Activated naive CD8-positive, alpha-beta T cell treated with anti-CD3 and anti-CD28 coated beads for 36 hours (primary cell): Measurements from ENCODE around the gene OTULIN. TPM values are rescaled to one million over a fixed set of nuclear protein-coding genes. Genes with fewer than 3 reads are reported as not detected.

Experiments
- DNase-seq: peaks from one replicate; pipeline ENCODE4 v3.0.0; 2021
- H3K27ac Mint-ChIP-seq: one replicate; pipeline ENCODE4 v1.8.0; 2022; ENCODE audit warnings: mild to moderate bottlenecking, moderate library complexity, mixed read lengths
- H3K27me3 Mint-ChIP-seq: one replicate; pipeline ENCODE4 v1.8.0; 2022; ENCODE audit warnings: mild to moderate bottlenecking, mixed read lengths
- H3K36me3 Mint-ChIP-seq: one replicate; pipeline ENCODE4 v1.8.0; 2021; ENCODE audit warnings: mild to moderate bottlenecking, mixed read lengths
- H3K4me1 Mint-ChIP-seq: one replicate; pipeline ENCODE4 v1.8.0; 2021; ENCODE audit warnings: mixed read lengths
- H3K4me3 Mint-ChIP-seq: one replicate; pipeline ENCODE4 v1.8.0; 2022; ENCODE audit warnings: mild to moderate bottlenecking, moderate library complexity, mixed read lengths
- H3K9me3 Mint-ChIP-seq: one replicate; pipeline ENCODE4 v1.8.0; 2022; ENCODE audit warnings: mixed read lengths
- total RNA-seq, 2 experiments: library from RNA; stranded (reverse); gene quantifications; one replicate each; pipeline ENCODE4 v1.2.3, GENCODE V29; 2021

The OTULIN gene
- total RNA-seq, 2 experiments from 2014 or later: 68.9 TPM

DNA sequence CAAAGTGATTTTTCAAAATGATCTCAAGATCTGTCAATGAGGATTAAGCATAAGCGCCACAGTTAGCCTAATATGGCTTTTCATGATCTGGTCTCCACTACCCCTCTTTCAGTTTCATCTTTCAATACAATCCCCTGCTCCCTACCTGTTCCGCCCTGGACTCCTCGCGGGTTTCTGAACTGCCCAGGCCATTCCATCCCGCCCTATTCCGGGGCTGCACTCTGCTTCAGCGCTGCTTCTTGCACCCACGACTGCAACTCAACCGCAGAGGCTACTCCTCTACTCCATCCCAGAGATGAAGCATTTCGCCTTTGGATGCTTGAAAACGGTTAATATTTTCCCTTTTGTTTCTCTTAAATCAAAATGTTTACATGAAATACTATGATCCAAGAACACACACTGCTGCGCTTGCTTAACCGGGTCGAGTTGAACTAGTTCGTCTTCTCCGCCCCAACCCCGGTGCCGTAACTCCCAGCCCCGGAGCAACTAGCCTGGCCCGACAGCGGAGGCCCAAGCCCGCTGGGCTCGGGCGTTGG, 716 bp upstream of the OTULIN start:
- Mint-ChIP-seq H3K4me1 (peaks cover 61% of the 10 kb centered on the region), H3K27ac (peak overlapping the region; percentile 95), H3K9me3 (peaks cover 6% of the 10 kb centered on the region), H3K36me3 (peaks cover 69% of the 10 kb centered on the region), H3K4me3 (peak overlapping the region; percentile 95), H3K27me3 (no peaks in the 10 kb centered on the region)
- DNase-seq: peak; percentile 29

- H3K27me3 Mint-ChIP-seq: no peaks in the 10 kb centered on the region
- H3K4me1 Mint-ChIP-seq: peaks cover 65% of the 10 kb centered on the region
- H3K9me3 Mint-ChIP-seq: peaks cover 4% of the 10 kb centered on the region
- peaks cover 65% of the 10 kb centered on the region for H3K36me3 Mint-ChIP-seq
- peak overlapping the region; percentile 96 for H3K4me3 Mint-ChIP-seq
- peak; percentile 33 for DNase-seq
- peak overlapping the region; percentile 94 for H3K27ac Mint-ChIP-seq
Observed at GRCh38 chr5:14665101-14665822, 744 bp downstream of the OTULIN start.

DNA sequence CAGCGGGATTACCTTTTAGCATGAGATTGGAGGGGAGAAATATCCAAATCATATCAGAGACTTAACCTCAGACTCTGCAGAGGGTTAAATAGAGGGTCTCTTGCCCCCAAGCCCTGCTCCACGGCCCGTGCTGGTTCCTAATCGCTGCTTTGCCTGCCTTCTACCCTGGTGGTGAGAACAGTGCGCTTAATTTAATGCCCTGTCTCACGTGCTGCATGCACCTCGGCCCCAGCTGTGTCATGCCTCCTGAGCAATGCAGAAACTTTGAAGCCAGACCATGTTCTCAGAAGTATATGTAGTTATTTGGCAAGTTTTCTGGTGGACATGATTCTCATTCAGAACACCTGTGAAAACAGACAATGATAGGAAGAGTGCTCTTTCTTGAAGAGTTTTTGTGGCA, 1.4 kb downstream of the OTULIN start:
- Mint-ChIP-seq H3K9me3 (peaks cover under 1% of the 10 kb centered on the region), H3K27ac (peak overlapping the region; percentile 94), H3K4me3 (peak overlapping the region; percentile 96), H3K36me3 (peaks cover 61% of the 10 kb centered on the region), H3K4me1 (peaks cover 65% of the 10 kb centered on the region), H3K27me3 (no peaks in the 10 kb centered on the region)
- DNase-seq: peak; percentile 59

- peak overlapping the region; percentile 94 for H3K27ac Mint-ChIP-seq
- H3K9me3 Mint-ChIP-seq: no peaks in the 10 kb centered on the region
- peaks cover 65% of the 10 kb centered on the region for H3K4me1 Mint-ChIP-seq
- H3K4me3 Mint-ChIP-seq: peak overlapping the region; percentile 96
- peaks cover 63% of the 10 kb centered on the region for H3K36me3 Mint-ChIP-seq
- no peak for DNase-seq
- H3K27me3 Mint-ChIP-seq: no peaks in the 10 kb centered on the region
Observed at GRCh38 chr5:14666357-14666756, 1.8 kb downstream of the OTULIN start.

- no peaks in the 10 kb centered on the region for H3K9me3 Mint-ChIP-seq
- peak overlapping the region; percentile 94 for H3K27ac Mint-ChIP-seq
- H3K4me3 Mint-ChIP-seq: peak overlapping the region; percentile 96
- no peaks in the 10 kb centered on the region for H3K27me3 Mint-ChIP-seq
- H3K36me3 Mint-ChIP-seq: peaks cover 64% of the 10 kb centered on the region
- H3K4me1 Mint-ChIP-seq: peaks cover 68% of the 10 kb centered on the region
- no peak for DNase-seq
Observed at GRCh38 chr5:14667290-14667689, 2.8 kb downstream of the OTULIN start.

DNA sequence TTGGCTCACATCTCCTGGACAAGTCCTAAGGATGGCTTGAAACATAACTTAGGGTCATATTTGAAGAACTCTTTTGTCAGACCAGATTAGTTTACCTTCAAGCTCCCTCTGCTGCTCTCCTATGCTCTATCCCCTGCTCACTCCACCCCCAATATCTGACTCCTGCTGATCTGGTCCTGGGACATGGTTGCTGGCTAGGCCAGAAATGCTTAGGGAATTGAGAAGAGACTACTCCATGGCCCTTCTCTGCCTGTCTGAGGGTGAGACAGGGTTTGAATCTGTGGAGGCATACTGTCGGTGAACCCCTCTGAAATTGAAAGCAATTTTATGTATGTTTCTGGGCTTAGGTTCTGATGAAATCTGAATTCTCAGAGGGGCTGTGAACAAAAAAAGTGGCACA, 3.3 kb downstream of the OTULIN start:
- no peak for DNase-seq
- Mint-ChIP-seq H3K4me3 (peak overlapping the region; percentile 96), H3K9me3 (no peaks in the 10 kb centered on the region), H3K36me3 (peaks cover 65% of the 10 kb centered on the region), H3K4me1 (peaks cover 71% of the 10 kb centered on the region), H3K27me3 (no peaks in the 10 kb centered on the region), H3K27ac (peak overlapping the region; percentile 94)

DNA sequence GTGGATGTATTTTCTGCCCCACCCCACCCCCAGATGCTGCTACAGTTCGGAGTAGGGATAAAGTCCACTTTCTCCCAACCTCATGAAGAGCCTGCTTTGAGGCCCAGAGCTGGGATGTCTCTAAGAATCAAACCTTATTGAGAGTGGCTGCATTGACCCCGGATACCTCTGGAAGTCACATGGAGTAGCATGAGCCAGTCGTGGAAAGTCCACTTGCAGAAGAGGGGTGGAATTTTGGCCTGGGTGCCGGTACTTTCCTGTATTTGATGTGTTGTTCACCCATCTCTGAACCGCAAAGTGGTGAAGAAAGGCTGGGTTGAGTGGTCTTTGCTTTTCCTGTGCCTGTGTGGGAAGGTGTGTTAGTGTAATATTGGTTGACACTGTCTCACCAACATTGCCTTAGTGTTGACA, 3.7 kb downstream of the OTULIN start:
- H3K4me3 Mint-ChIP-seq: peak overlapping the region; percentile 96
- H3K27me3 Mint-ChIP-seq: no peaks in the 10 kb centered on the region
- H3K4me1 Mint-ChIP-seq: peaks cover 71% of the 10 kb centered on the region
- peak overlapping the region; percentile 94 for H3K27ac Mint-ChIP-seq
- peaks cover 62% of the 10 kb centered on the region for H3K36me3 Mint-ChIP-seq
- DNase-seq: peak; percentile 59
- H3K9me3 Mint-ChIP-seq: no peaks in the 10 kb centered on the region

DNA sequence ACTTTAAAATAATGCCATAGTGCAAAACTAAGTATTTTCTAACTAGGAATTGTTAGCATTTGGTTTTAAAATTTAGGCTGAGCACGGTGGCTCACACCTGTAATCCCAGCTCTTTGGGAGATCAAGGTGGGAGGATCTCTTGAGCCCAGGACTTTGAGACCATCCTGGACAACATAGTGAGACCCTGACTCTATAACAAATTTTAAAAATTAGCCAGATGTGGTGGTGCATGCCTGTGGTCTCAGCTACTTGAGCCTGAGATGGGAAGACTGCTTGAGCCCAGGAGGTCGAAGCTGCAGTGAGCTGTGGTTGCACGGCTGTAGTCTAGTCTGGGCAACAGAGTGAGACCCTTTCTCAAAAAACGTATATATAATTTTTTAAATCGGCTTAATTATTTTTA, 4.9 kb downstream of the OTULIN start:
- H3K27me3 Mint-ChIP-seq: no peaks in the 10 kb centered on the region
- DNase-seq: no peak
- no peak overlapping the region for H3K4me3 Mint-ChIP-seq
- H3K36me3 Mint-ChIP-seq: peaks cover 66% of the 10 kb centered on the region
- peaks cover 77% of the 10 kb centered on the region for H3K4me1 Mint-ChIP-seq
- H3K27ac Mint-ChIP-seq: no peak overlapping the region
- no peaks in the 10 kb centered on the region for H3K9me3 Mint-ChIP-seq

GRCh38 chr5:14669975-14670374, 5.5 kb downstream of the OTULIN start:
- H3K4me3 Mint-ChIP-seq: peak overlapping the region; percentile 30
- peak overlapping the region; percentile 63 for H3K27ac Mint-ChIP-seq
- H3K36me3 Mint-ChIP-seq: peaks cover 70% of the 10 kb centered on the region
- H3K4me1 Mint-ChIP-seq: peaks cover 81% of the 10 kb centered on the region
- no peak for DNase-seq
- H3K9me3 Mint-ChIP-seq: no peaks in the 10 kb centered on the region
- no peaks in the 10 kb centered on the region for H3K27me3 Mint-ChIP-seq

- Mint-ChIP-seq H3K4me1 (peaks cover 90% of the 10 kb centered on the region), H3K27ac (peak overlapping the region; percentile 93), H3K27me3 (no peaks in the 10 kb centered on the region), H3K36me3 (peaks cover 72% of the 10 kb centered on the region), H3K9me3 (no peaks in the 10 kb centered on the region), H3K4me3 (peak overlapping the region; percentile 67)
- no peak for DNase-seq
Observed at GRCh38 chr5:14671414-14671813, 6.9 kb downstream of the OTULIN start.

DNA sequence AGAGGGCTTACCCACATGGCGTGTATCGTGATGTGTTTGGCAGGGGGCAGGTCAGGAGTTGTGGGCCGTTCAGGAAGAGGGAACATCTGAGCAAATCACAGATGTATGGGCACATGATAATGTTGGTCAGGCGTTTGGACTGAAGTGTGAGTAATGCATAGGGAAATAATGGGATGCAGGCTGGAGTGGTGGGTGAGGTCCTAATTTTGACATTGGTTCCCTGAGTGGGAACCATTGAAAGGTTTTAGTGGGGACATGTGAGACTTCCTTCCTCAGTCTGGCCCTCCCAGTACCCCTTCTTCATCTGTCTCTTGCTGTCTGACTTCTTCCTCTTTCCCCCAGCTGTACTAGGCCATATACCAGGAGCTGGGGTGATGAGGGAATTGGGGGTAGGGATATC, 7.6 kb downstream of the OTULIN start:
- Mint-ChIP-seq H3K36me3 (peaks cover 68% of the 10 kb centered on the region), H3K27me3 (no peaks in the 10 kb centered on the region), H3K4me3 (peak overlapping the region; percentile 67), H3K9me3 (no peaks in the 10 kb centered on the region), H3K27ac (peak overlapping the region; percentile 93), H3K4me1 (peaks cover 89% of the 10 kb centered on the region)
- no peak for DNase-seq

- Mint-ChIP-seq H3K27me3 (no peaks in the 10 kb centered on the region), H3K36me3 (peaks cover 63% of the 10 kb centered on the region), H3K27ac (peak overlapping the region; percentile 93), H3K4me3 (peak overlapping the region; percentile 67), H3K9me3 (no peaks in the 10 kb centered on the region), H3K4me1 (peaks cover 86% of the 10 kb centered on the region)
- no peak for DNase-seq
Observed at GRCh38 chr5:14672484-14673394, 8.2 kb downstream of the OTULIN start.

GRCh38 chr5:14673443-14673842, 8.9 kb downstream of the OTULIN start:
- Mint-ChIP-seq H3K27me3 (no peaks in the 10 kb centered on the region), H3K36me3 (peaks cover 62% of the 10 kb centered on the region), H3K4me1 (peaks cover 86% of the 10 kb centered on the region), H3K9me3 (no peaks in the 10 kb centered on the region), H3K4me3 (no peak overlapping the region), H3K27ac (no peak overlapping the region)
- DNase-seq: no peak

DNA sequence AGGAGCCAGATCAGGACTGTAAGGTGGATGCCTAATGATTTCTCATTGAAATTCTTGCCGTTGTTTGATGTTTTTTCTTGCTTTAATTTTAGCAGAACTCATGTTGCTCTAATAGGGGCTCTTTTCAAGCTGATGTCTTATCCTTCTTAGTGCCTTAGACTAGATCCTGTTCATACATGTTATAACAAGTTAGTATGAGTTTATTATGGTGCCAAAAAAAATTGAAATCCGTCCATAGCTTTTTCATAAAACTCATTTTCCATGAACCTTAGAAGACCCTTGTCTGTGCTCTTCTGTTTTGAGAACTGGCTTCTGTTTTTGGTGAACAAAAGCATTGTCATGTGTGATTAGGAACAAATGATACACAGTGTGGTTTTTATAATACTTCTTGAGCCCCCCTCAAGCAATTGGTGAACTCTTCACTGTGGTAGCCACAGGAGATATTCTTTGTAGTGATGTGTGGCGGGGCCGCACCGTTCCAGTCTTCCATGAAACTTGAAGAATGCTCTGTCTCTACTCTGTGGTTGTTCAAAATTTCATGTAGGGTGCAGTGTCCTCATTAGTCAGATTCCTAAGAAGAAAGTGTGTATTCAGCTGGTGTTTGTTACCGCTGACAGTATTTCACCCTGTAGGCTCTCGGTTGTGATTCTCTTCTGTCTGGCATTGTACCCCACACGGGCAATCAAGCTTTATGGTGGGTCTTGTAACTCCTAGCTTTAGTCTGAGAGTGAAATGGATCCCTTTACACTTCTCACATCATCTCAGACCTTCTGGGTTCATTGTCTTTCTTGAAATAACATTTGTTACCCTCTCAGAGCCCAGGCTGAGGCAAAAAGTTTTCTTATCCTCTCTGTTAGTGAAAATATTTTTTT, 10.7 kb downstream of the OTULIN start:
- H3K36me3 Mint-ChIP-seq: peaks cover 62% of the 10 kb centered on the region
- H3K27ac Mint-ChIP-seq: peak overlapping the region; percentile 91
- H3K27me3 Mint-ChIP-seq: no peaks in the 10 kb centered on the region
- peak overlapping the region; percentile 56 for H3K4me3 Mint-ChIP-seq
- H3K9me3 Mint-ChIP-seq: no peaks in the 10 kb centered on the region
- peaks cover 72% of the 10 kb centered on the region for H3K4me1 Mint-ChIP-seq
- no peak for DNase-seq
